Superior temporal gyrus (tissue), 1 donor: ENCODE data around the gene PCSK1N.

Experiments used
- DNase-seq: peaks from one replicate; pipeline ENCODE4 v3.0.0-alpha.2; 2016; ENCODE audit errors: extremely low spot score

The PCSK1N gene

GRCh38 chrX:48789366-48790220, 45.8 kb downstream of the PCSK1N start:
- DNase-seq = no peak

DNA sequence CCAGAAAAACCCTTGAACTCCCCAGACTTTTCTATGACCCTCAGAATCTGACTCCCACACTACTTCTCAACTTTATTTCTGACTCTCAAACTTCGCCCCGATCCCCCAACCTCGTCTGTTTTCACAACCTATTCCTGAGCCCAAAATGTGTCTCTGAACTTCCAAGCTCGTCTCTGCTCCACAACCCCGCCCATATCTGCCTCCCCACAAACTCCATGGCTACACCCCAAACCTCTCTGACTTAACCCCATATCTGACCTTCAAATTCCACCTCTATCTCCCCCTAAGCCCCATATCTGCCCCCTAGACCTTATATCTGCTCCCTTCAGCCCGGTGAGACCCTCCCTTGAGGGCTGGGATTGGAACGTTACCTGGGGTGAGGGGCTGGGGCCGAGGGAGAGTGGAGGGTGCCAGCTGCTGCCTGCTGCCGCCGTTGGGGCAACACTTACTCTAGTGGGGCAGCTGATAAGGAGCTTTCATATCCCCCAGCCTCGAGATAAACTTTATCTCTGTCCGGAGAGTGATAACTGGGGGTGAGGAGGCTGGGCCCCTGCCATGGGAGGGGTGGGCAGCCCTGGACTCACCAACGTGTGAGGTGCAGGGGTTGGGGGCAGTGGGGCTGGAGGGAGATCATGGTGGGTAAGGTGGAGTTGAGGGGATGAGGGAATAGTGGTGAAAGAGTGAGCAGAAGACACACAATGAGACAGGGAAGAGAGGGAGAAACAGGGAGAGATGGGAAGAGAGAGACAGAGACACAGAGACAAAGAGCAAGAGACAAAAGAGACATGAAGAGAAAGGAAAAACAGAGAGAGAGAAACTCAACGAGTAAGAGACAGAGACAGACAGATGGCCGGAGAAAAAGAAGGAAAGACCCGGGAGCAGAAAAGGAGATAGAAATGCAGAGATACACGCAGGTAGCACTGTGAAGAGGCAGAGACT, 47.6 kb downstream of the PCSK1N start:
- no peak for DNase-seq

DNA sequence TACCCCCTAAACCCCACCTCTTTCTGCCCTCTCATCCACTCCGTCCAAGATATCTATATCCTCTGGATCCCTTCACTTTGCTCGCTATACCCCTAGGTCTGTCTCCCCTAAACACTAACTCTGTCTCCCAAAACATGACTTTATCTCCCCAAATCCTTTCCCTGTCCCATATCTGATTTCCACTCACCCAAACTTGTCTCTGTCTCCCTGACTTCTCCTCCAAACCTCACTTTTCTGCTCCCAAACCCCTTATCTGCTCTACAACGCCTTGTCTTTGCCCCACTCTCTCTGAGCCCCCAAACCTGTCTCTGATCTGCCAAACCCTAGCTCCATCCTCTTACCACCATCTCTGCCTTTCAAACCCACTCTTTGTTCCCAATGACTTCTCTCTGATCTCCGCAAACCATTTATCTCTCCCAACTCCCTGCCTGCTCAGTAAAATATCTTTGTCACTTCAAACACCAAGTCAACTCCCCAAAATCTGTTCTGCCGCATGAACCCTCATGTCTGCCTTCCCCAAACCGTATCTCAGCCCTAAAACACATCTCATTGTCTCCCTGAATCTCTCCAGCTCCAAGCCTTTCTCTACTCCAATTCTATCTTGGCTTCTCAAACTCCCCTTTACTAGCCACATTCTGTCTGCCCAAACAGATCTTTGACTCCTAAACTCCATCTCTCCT, 48.4 kb downstream of the PCSK1N start:
- no peak for DNase-seq

- DNase-seq = no peak
Observed at GRCh38 chrX:48786341-48786800, 49.0 kb downstream of the PCSK1N start, which contains the start of gene GATA1. Gene GATA1, plus strand, starts transcription at chrX:48786590. Its CDS starts 4,520 bp downstream, at chrX:48791110.

DNA sequence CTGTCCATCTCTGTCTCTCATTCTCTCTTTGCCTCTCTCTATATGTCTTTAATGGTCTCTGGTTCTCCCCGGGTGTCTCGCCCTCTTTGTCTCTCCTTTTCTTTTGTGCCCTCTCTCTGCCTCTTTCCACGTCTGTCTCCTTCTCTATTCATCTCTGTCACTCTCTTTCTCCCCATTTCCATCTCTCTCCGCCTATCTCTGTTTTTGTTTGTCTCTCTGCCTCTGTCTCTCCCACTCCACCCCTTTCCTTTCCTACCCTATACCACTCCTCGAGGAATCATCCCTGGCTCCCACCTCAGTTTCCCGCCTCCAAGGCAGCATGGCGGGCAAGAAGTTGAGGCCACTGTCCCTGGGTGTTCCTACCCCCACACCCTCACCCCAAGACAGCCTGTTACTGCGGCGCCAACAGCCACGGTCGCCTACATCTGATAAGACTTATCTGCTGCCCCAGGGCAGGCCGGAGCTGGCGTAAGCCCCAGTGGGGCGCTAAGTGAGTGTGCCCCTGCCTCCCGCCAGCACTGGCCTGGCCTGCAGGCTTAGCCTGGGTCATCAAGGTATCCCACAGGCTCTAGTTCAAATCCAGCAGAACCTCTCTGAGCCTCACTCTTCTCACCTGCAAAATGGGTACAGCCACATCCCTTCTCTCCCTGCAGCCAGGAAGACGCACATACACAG, 49.7 kb downstream of the PCSK1N start:
- no peak for DNase-seq

DNA sequence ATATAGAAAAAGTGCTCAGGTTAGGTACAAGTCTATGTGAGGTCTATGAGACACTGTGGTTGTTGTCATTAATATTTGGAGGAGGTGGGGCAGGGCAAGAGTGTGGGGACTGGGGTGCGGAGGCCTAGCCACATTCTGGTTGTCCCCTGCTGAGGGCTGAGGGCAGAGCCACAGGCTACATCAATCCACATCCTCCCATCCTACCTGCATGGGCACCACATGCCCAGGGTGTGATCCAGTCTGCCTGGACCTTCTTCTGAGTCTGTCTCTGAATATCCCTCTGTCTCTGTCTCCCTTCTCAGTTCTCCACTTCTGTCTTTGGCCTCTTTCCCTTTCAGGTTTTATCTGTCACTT, 50.2 kb downstream of the PCSK1N start:
- no peak for DNase-seq

- no peak for DNase-seq
Observed at GRCh38 chrX:48784726-48785125, 50.7 kb downstream of the PCSK1N start.

DNA sequence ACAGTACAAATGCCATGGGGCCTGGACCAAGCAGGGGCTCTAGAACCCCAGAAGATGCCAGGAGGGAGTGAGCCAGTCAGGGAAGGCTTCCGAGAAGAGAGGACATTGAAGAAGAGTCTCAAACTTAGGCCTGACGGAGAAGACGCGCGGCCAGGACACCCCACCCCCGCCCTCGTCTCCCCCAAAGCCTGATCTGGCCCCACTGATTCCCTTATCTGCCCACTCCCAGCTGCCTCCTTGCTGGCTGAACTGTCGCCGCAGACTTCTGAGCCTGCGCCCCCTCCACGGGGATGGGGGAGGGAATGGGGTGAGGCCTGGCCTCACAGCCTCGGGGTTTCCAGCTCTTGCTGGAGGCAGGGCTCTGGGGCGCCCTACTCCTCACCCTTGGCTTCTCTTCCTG, 52.6 kb downstream of the PCSK1N start:
- no peak for DNase-seq

DNA sequence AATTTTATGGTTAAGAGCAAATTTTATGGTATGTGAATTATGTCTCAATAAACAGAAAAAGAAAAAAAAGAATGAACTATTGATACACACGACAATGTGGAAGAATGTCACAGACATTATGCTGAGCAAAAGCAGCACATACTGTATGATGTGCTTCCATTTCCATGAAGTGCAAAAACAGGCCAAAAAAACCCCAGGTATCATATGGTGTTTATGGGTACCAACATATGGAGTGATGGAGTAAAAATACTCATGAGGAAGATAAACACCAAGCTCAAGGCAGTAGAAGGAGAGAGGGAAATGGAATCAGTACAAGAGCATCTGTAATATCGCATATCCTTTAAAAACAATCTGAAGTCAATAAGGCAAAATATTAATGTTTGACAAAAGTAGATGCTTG, 53.2 kb downstream of the PCSK1N start:
- no peak for DNase-seq

DNA sequence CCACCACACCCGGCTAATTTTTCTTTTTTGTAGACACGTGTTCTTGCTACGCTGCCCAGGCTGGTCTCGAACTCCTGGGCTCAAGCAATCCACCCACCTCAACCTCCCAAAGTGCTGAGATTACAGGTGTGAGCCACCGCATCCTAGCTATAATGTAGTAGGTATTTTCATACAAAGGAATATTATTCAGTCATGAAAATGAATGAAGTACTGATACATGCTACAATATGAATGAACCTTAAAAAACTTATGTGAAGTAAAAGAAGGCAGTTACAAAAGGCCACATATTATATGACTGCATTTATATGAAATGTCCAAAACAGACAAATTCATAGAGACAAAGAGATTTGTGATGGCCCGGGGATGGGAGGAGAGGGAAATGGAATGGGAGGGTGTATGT, 53.7 kb downstream of the PCSK1N start:
- DNase-seq = no peak
